GM12878 (cell line): Measurements from ENCODE around the gene NR2F1-AS1. TPM values are rescaled to one million over a fixed set of nuclear protein-coding genes. Genes with fewer than 3 reads are reported as not detected.

Experiments
- ATAC-seq: fragments of 200-7000 bp; cut with Tn5 transposase; 3 replicates; pipeline ENCODE4 v1.9.1; 2020; ENCODE audit warnings: mild to moderate bottlenecking, moderate library complexity
- BruUV-seq: library from RNA; stranded (reverse); fragments of 400-500 nt; replicated peaks from 2 replicates; lab custom pipeline; 2021; lab: Mats Ljungman, UMichigan
- CTCF ChIA-PET: fragments of 300-600 bp; sonication (Branson Sonifier 250); formaldehyde crosslinking; extraction: SDS; loops from one replicate; lab custom pipeline; 2021; ENCODE audit warnings: inconsistent platforms; lab: Yijun Ruan, JAX
- POLR2A ChIA-PET: fragments of 350-600 bp; formaldehyde crosslinking; extraction: SDS; loops from one replicate; lab custom pipeline; 2021; ENCODE audit warnings: inconsistent platforms; lab: Charles Lee
- RAD21 ChIA-PET: fragments of 300-600 bp; sonication (Branson Sonifier 250); formaldehyde crosslinking; loops from one replicate; lab custom pipeline; 2023; ENCODE audit warnings: antibody characterized with exemption; ENCODE audit not compliant: unreplicated experiment; lab: Charles Lee
- SMC1A ChIA-PET: fragments of 300-600 bp; sonication (Branson Sonifier 250); formaldehyde crosslinking; loops from one replicate; lab custom pipeline; 2023; ENCODE audit not compliant: unreplicated experiment, uncharacterized antibody; lab: Charles Lee
- DNase-seq: peaks from one replicate; pipeline ENCODE4 v3.0.0-alpha.2; 2011; ENCODE audit warnings: low read depth, low spot score
- FAIRE-seq: peaks from 3 replicates; lab custom pipeline; 2011; peaks lifted over from hg19 to GRCh38; lab: Jason Lieb, UNC
- H2AFZ ChIP-seq: 2 replicates; pipeline ENCODE4 v1.6.0; 2011; ENCODE audit warnings: low read depth, low read length, control low read depth; ENCODE audit not compliant: control insufficient read depth
- H3K27ac ChIP-seq: 2 replicates; pipeline ENCODE4 v1.5.1; 2011; ENCODE audit warnings: control low read depth; ENCODE audit not compliant: control insufficient read depth, insufficient read depth
- H3K27me3 ChIP-seq, 2 experiments: replicated peaks in 1 of 2; 2 replicates each; pipeline versions ENCODE4 v1.6.0 to v1.6.1; 2011; ENCODE audit warnings: low read length in 1 of 2; ENCODE audit not compliant: control insufficient read depth in 2 of 2, insufficient read depth in 2 of 2
- H3K36me3 ChIP-seq, 2 experiments: 2 replicates each; pipeline ENCODE4 v1.5.1; 2011; ENCODE audit warnings: low read length in 1 of 2; ENCODE audit not compliant: control insufficient read depth in 2 of 2, insufficient read depth in 2 of 2
- H3K4me1 ChIP-seq: 2 replicates; pipeline ENCODE4 v1.6.1; 2011; ENCODE audit warnings: mild to moderate bottlenecking, low read length, moderate library complexity, mixed read lengths; ENCODE audit not compliant: control insufficient read depth, insufficient read depth
- H3K4me2 ChIP-seq: 2 replicates; pipeline ENCODE4 v1.6.0; 2011; ENCODE audit warnings: control low read depth; ENCODE audit not compliant: control insufficient read depth, insufficient read depth
- H3K4me3 ChIP-seq: fragments of 200-600 bp; sonication (generic); 2 replicates; pipeline ENCODE4 v1.5.1; 2016
- H3K79me2 ChIP-seq: 2 replicates; pipeline ENCODE4 v1.6.0; 2011; ENCODE audit warnings: low read length; ENCODE audit not compliant: control insufficient read depth, insufficient read depth
- H3K9ac ChIP-seq: 2 replicates; pipeline ENCODE4 v1.8.0; 2011; ENCODE audit warnings: low read length, control low read depth, mixed read lengths; ENCODE audit not compliant: control insufficient read depth, insufficient read depth
- H3K9me3 ChIP-seq: replicated peaks from 3 replicates; pipeline ENCODE4 v1.5.1; 2011; ENCODE audit warnings: mild to moderate bottlenecking, low read length; ENCODE audit not compliant: control insufficient read depth, insufficient read depth
- H4K20me1 ChIP-seq: 2 replicates; pipeline ENCODE4 v1.6.0; 2011; ENCODE audit not compliant: control insufficient read depth, insufficient read depth
- CTCF ChIP-seq, 3 experiments: IDR thresholded peaks in 2 of 3; conservative IDR thresholded peaks in 1 of 3; 2 replicates each; pipeline ENCODE4 v1.5.1; 2011; ENCODE audit warnings: low read depth in 3 of 3, low read length in 3 of 3, mild to moderate bottlenecking in 3 of 3, control low read depth in 2 of 3, moderate library complexity in 2 of 3, inconsistent platforms in 1 of 3, mixed read lengths in 1 of 3; ENCODE audit not compliant: control insufficient read depth in 2 of 3, insufficient read depth in 1 of 3; ENCODE audit errors: extremely low read depth in 1 of 3
- JUND ChIP-seq: IDR thresholded peaks from 2 replicates; pipeline ENCODE4 v1.6.1; 2012; ENCODE audit warnings: low read depth, mild to moderate bottlenecking, low read length, improper control_type of control experiment, moderate library complexity
- MXI1 ChIP-seq: fragments of 150-350 bp; IDR thresholded peaks from 2 replicates; pipeline ENCODE4 v1.6.1; 2011; ENCODE audit warnings: low read depth, mild to moderate bottlenecking, inconsistent platforms, low read length, improper control_type of control experiment
- RAD21 ChIP-seq: IDR thresholded peaks from 2 replicates; pipeline ENCODE4 v1.6.1; 2011; ENCODE audit warnings: mild to moderate bottlenecking, low read depth, low read length, moderate library complexity; ENCODE audit not compliant: insufficient read depth
- WGBS: methylation state at CpG from one replicate; pipeline ENCODE4 v1.1.6; 2016; ENCODE audit warnings: low lambda C conversion rate; ENCODE audit not compliant: insufficient replicate concordance, insufficient coverage; ENCODE audit errors: missing lambda C conversion rate; 5-methylcytosine and 5-hydroxymethylcytosine counted together
- in situ Hi-C: fragments of 300-500 bp; cut with MboI; formaldehyde crosslinking; loops from 9 replicates; pipeline ENCODE4 v1.14.3; 2018; ENCODE audit warnings: mixed read lengths
- intact Hi-C: fragments of 100-400 bp; cut with micrococcal nuclease; formaldehyde crosslinking; loops from one replicate; pipeline ENCODE4 v1.14.2; 2022; ENCODE audit not compliant: unreplicated experiment
- polyA plus RNA-seq, 11 experiments: library from polyadenylated mRNA; depleted of rRNA in 4 of 11; unstranded in 6 of 11; stranded (reverse) in 5 of 11; fragments of >200 nt; fragmentation: Nextera tagmentation in 4 of 11; fragmentation: Illumina TruSeq in 1 of 11; extraction: Ambion mirVana in 4 of 11; extraction: Trizol in 1 of 11; gene quantifications; 1 replicate in 1 of 11; 2 replicates in 10 of 11; pipeline versions ENCODE4 v1.2.1 to v1.2.3, GENCODE V29; 2011 to 2016; ENCODE audit warnings: inconsistent platforms in 2 of 11, missing spikeins in 2 of 11, low read depth in 1 of 11
- total RNA-seq, 4 experiments: library from RNA; depleted of rRNA in 3 of 4; stranded (reverse); fragments of >200 nt in 3 of 4; fragmentation: Illumina TruSeq in 1 of 4; extraction: Trizol in 1 of 4; gene quantifications; 2 replicates each; pipeline versions ENCODE4 v1.2.1 to v1.2.3, GENCODE V29; 2013 to 2021

The NR2F1-AS1 gene
- total and polyA plus RNA-seq, 10 of the 15 experiments (the other 5 are each of a cell fraction or from before 2014, with no cell fraction given): 0.11 to 0.85 (median 0.27) TPM

GRCh38 chr5:93512799-93513198 lies 68.2 kb downstream of the NR2F1-AS1 start:
- CTCF ChIA-PET: no interaction called here
- H3K27me3 ChIP-seq: no peaks in the 10 kb centered on the region
- H4K20me1 ChIP-seq: no peaks in the 10 kb centered on the region
- no peaks in the 10 kb centered on the region for H3K4me1 ChIP-seq
- no peak overlapping the region for H2AFZ ChIP-seq
- RAD21 ChIA-PET: interaction anchor here (0.6 kb wide), 1 partner anchor 70 kb away, joined by 3 read pairs; the partner anchor contains the start of gene NR2F1
- BruUV-seq: no TSS peak
- H3K27ac ChIP-seq: no peak overlapping the region
- POLR2A ChIA-PET: no interaction called here
- no peaks in the 10 kb centered on the region for H3K79me2 ChIP-seq
- no peak overlapping the region for H3K4me2 ChIP-seq
- SMC1A ChIA-PET: interaction anchor here (1.0 to 1.6 kb wide), 3 partner anchors 15 to 1225 kb away, joined by 3 to 4 read pairs (median 4); no protein-coding TSS in a partner anchor
- DNase-seq (no peak), ATAC-seq (no peak), FAIRE-seq (no peak)
- in situ Hi-C loops (no loop called here), intact Hi-C loops (no loop called here)
- H3K9me3 ChIP-seq: no peaks in the 10 kb centered on the region
- TF ChIP-seq JUND: no peak
- whole genome bisulfite sequencing: 20% methylated on average over 3 of the region's 3 CpGs
- no peak overlapping the region for H3K4me3 ChIP-seq
- H3K9ac ChIP-seq: no peak overlapping the region
- H3K36me3 ChIP-seq: no peaks in the 10 kb centered on the region

DNA sequence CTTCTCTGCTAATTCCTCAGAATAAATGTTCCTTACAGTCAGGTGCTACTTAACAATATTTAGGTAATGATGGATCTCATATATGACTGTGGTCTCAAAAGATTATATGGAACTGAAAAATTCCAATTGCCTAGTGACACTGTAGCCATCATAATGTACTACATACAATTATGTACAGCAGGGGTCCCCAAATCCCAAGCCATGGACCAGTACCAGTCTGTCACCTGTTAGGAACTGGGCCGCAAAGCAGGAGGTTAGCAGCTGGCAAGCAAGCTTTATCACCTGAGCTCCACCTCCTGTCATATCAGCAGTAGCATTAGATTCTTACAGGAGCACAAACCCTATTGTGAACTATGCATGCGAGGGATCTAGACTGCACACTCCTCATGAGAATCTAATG lies 69.6 kb downstream of the NR2F1-AS1 start:
- H3K27ac ChIP-seq: no peak overlapping the region
- in situ Hi-C loops: no loop called here
- intact Hi-C loops: no loop called here
- TF ChIP-seq CTCF (IDR thresholded peaks at IDR 0.05 in 2 of 3, conservative IDR thresholded peaks at IDR 0.05 in 1 of 3; ENCODE audit: control insufficient read depth in 2 of 3, extremely low read depth in 1 of 3, insufficient read depth in 1 of 3, low read depth in 3 of 3, low read length in 3 of 3) (0 out of 6 replicates have a peak, but pooled peaks of 1 of the 3 experiments have one; percentile 2), MXI1 (no peak), RAD21 (peak; percentile 15; the same call in 1 of the 2 replicates)
- TF ChIP-seq, all 136 proteins: peak for 2
- Histone ChIP-seq H3K4me2 (no peak overlapping the region), H3K4me3 (no peak overlapping the region), H3K9ac (no peak overlapping the region), H3K4me1 (no peaks in the 10 kb centered on the region), H4K20me1 (no peaks in the 10 kb centered on the region), H2AFZ (no peak overlapping the region), H3K36me3 (no peaks in the 10 kb centered on the region), H3K79me2 (no peaks in the 10 kb centered on the region), H3K9me3 (no peaks in the 10 kb centered on the region), H3K27me3 (no peaks in the 10 kb centered on the region)
- 30% methylated on average over 2 of the region's 2 CpGs for WGBS
- no peak for ATAC-seq
- ChIA-PET RAD21 (interaction anchor here (0.9 to 1.4 kb wide), 3 partner anchors 290 to 294 kb away, joined by 3 to 7 read pairs (median 4); no protein-coding TSS in a partner anchor), SMC1A (interaction anchor here (0.8 to 1.6 kb wide), 3 partner anchors 14 to 1226 kb away, joined by 3 to 4 read pairs (median 3); no protein-coding TSS in a partner anchor), CTCF (interaction anchor here (1.2 kb wide), 1 partner anchor 9 kb away, joined by 3 read pairs; no protein-coding TSS in a partner anchor), POLR2A (no interaction called here)
- no peak for DNase-seq
- no peak for FAIRE-seq
- BruUV-seq: no TSS peak
